GM21529 (cell line): ENCODE results near the gene COL6A3.

Source experiments
- ATAC-seq: cut with Tn5 transposase; IDR thresholded peaks from one replicate; pipeline ENCODE4 v1.9.1; 2021; ENCODE audit not compliant: unreplicated experiment

Gene COL6A3

GRCh38 chr2:237351796-237352195 is 62.2 kb downstream of the COL6A3 start:
- ATAC-seq, result no peak

DNA sequence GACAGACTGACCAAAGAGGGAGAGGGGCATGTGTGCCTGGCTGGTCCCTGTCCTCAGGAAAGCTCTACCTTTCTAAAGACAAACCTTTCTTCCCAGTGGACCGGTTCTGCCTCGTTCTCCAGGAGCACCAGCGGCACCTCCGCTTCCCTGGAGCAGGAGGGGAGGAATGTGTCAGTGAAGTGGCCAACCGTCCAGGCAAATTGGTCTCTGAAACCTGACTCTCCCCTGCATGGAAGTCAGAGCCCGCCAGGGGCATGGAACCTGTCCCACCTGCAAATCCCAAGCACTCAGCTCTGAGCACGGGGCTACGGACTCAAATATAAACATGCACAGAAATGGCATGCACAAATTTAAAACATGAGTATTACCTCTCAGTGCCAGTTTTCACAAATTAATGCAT is 62.9 kb downstream of the COL6A3 start:
- ATAC-seq, result no peak

DNA sequence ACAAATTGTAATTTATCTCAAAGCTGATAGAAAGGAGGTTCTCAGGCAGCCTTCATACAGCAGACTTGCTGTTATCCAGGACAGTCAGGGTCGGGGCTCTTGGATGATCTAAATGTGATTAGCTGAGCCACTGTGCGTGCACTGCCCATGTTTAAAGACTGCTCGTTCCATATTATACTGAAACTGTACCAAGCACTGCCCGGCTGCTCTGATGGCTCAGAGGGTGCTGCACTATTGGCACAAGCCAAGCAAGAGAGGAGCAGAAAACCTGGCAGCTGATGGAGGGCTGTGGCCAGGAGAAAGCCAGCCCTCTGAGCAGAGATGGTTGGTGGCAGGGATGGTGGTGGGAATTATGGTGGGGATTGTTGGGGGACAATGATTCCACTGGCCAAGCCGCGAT is 63.4 kb downstream of the COL6A3 start:
- no peak for ATAC-seq

GRCh38 chr2:237350070-237350469 is 63.9 kb downstream of the COL6A3 start:
- no peak for ATAC-seq

DNA sequence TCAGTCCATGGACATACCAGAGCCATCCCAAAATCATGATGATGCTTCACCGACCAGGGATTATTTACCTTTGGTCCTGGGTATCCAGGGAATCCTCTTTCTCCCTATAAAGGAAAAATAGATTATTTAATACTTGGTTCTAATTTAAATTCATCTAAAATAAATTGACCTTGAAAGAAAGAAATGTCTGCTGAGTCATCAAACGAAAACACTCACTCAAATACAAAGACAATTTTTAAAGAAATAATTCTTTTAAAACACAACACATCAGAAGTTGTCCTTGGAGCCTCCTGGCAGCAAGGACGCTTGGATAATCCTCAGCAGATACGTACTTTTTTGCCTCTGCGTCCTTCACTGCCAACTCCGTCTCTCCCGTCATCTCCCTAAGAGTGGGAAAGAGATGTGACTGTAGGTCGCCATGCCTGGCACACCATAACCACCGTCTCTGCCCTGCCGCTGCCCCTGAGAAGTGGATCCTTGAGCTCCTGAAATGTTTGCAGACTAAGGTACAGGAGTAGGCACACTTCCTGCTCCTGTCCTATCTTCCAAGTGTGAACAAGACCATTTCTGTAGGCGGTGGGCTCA is 65.6 kb downstream of the COL6A3 start:
- no peak for ATAC-seq

DNA sequence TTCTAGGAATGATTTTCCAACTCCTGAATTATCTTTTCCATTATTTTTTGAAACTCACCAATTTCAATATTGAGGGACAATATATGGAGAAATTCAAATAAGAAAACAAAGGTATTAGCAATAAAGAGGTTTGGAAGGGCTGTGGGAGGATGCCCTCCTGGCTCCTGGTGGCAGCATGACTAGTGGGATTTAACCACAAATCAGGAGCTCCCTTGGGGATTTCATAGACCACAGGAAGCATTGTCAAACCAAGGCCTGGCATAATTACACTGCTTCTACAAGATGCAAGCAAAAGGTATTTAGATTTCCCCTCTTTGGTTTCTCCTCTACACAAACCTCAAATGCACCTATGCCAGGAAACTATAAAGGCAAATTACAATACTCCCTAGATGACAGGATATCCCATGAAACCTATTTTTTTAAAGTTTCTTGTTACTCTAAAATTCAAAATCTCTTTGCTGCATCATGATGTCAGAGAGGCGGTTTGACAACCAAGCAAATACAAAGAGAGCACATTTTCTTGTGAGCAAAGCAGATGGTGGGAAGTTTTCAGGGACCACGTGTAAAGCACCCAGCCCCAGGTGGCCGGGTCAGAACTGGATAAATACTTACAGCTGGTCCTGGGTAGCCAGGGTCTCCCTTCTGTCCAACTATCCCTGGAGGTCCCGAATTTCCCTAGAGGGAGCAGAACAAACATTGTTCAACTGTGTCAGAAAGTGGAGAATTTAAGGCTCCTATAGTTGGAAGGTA is 67.9 kb downstream of the COL6A3 start:
- no peak for ATAC-seq

DNA sequence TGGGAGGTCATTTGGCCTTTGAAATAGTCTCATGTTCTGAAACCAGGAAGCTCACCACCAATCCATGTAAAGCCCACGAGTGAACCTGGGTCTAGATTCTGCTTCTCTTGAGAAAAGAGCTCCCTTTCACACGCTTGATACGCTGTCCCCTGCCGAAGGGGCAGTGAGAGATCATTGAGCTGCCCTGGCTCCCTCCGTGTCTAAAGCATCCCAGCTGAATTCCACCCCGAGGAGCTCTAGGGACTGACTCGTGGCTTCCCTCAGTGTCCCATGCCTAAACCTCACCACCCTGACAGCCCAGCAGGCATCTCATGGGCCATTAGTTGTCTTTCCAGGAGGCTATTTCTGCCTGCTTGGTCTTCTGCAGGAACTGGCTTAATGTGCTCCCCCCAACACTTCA is 68.6 kb downstream of the COL6A3 start:
- ATAC-seq, result no peak

GRCh38 chr2:237344942-237345341 is 69.0 kb downstream of the COL6A3 start:
- ATAC-seq, result no peak

- no peak for ATAC-seq
These were observed 70.0 kb downstream of the COL6A3 start for GRCh38 chr2:237343993-237344392.

DNA sequence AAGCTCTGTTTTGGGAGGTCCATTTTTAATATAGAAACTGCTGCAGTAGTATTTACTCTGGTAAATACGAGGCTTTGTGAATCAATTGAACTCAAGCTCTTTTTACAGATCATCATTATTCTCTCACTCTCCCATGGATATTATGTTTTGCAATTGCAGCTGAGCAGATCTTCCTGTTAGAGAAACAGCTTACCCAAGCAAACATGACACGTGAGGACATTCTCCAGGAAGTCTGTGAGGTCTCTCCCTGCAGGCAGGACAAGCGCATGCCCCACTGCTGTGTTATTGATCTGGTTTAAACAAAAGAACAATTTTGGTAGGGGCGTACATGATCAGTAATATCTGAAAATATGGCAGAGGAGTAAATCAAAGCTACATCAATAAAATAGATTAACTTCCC is 72.1 kb downstream of the COL6A3 start:
- ATAC-seq, result no peak

- ATAC-seq, result no peak
These were observed 76.4 kb downstream of the COL6A3 start for GRCh38 chr2:237337586-237337985.

GRCh38 chr2:237336131-237336530 is 77.8 kb downstream of the COL6A3 start:
- no peak for ATAC-seq

DNA sequence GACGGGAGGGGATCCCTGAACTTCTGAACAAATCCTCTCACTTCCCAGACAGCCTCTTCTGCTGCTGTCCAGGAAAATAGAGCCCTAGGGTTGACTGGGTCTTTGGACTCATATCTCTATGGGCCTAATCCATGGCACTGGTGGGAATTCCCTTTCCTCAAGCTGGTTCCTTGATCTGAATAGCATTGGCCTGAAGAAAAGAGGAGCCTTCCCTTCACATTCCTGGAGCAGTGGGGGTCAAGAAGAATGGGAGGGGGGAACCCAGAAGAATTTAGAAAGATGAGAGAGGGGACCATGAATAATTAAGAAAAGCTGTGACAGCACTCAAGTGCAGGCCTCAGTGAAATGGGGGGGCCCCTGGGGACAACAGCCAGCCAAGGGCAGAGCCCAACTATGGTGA is 80.2 kb downstream of the COL6A3 start:
- no peak for ATAC-seq

DNA sequence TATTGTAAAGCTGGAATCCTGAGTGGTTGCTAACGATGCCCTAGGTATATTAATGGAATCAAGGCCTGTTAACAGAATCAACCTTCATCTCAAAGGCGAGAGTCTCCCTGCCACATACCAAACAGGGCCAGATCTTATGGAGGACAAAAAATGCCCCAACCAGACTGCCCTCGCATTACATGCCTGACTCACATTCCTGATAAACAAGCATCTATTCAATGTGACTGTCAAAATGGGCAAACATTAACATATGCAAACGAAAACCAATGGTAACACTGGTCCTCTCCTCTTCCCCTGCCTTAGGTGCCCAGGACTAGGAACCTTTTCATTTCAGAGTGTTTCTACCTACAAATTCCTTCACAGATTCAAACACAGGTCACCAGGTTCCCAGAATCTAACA is 83.4 kb downstream of the COL6A3 start:
- ATAC-seq, result no peak

DNA sequence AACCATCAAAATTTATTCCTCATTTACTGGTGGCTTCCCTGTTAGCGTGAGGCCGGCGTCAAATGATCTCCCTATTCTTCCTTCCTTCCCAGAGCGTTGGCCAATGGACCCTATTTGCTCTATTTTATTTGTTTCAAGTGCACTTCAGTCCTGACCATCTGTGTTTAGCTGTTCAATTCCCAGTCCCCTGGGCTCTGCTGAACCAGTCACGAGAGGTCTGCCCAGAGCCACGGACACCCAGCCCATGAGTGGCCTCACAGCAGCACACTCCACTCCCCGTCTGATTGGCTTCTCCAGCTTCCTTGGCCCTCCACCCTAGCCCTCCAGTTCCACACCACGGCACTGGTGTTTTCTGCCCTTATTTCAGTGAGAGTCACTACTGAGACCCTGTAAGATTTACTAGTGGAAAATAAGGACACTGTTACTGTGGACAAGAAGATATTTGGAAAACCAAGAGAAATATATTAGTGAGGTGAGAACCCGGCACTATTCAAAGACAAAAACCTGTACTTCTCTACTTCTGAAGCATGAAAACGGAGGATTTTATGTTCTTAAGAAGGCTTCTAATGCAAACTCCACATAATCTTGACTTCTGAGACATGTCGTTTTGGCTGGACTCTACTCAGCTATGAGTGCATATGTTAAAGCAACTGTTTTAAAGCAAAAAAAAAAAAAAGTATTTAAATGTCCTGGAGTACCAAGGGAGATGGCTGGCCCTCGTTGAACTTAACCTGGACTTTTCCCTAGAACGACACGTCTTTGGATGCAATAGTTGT is 86.6 kb downstream of the COL6A3 start:
- ATAC-seq, result no peak

DNA sequence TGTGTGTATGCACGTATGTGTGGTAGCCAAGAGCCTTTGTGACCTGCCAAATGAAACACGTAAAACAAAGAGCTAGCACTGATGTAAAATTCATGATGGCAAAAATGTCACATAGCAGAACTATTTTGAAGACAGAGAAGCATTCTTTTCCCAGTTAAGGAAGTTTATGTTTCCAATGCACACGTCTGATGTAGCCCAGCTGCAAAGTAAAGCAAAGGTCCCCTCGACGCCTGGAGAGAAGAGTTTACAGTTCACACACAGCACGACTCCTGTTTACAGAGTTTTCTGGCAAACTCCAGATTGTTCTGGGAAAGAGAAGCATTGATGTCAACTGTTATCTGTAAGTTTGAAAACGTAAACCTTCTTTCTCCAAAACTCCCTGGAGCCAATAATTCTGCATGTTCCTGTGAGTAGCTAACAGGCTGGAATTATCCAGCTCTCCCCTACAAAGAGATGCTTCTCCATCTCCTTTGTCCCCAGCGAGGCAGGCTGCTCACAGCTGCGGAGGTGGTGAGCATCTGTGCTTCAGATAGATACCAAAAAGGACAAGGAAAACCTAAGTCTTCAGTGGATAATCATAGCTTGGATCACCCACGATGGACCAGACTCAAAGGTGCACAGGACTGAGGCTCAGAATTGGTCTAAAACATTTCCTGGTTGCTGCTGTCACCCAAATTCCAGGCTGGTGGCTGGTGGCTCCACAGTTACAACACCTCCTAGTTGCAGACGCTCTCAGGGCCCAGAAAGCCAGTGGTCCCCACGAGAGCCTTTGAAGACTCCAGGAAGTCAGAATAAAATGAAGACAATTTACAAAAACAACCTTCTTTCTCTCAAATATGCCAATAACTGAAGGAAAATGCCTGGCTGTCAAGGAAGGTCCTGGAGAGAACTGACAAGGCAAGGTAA is 87.4 kb downstream of the COL6A3 start:
- ATAC-seq, result no peak

GRCh38 chr2:237324837-237325236 is 89.1 kb downstream of the COL6A3 start:
- no peak for ATAC-seq

DNA sequence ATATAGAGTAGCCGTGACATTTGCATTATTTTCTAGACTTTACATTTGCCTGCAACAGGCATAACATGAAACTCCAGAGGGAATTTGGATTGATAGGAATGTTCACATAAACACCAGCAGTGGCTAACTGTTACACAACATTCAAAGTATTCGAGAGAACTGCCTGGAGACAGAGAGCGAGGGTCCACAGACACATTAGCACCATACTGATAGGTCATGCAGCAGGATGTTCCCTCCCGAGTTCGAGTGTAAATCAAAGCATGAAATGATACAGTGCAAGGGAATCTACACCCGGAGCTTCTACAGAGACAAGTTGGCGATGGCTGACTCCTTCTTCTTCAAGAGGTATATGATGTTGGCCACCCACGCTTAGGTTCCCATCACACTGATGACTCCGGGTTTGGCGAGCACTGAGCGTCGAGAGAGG is 89.5 kb downstream of the COL6A3 start:
- no peak for ATAC-seq

- ATAC-seq, result no peak
These were observed 90.3 kb downstream of the COL6A3 start for GRCh38 chr2:237323656-237324055.

- no peak for ATAC-seq
These were observed 91.4 kb downstream of the COL6A3 start for GRCh38 chr2:237322564-237322963.

DNA sequence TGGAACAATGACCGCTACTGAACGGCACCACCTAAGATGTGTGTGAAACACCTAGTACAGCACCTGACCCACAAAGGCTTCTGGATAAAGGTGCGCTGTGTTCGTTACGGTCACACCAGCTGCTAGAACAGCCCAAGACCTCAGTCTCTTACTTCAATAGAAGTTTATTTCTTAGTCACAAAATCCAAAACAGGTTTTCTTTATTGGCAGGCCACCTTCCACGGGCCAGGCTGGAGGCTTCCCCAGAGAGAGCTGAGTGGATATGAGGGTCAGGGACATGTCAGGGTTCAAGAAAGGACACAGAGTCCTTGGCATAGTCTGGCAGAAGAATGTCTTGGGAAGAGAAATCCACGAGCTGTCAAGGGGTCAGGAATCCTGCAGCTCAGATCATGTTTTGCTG is 92.2 kb downstream of the COL6A3 start:
- no peak for ATAC-seq
